Activated CD4-positive, CD25-positive, alpha-beta regulatory T cell (primary cell): Measurements from ENCODE around the gene CDH11.

ENCODE experiments used
- DNase-seq, 4 experiments: peaks; one replicate each; lab custom pipeline; 2025; lab: John Stamatoyannopoulos, UW

Gene CDH11

DNA sequence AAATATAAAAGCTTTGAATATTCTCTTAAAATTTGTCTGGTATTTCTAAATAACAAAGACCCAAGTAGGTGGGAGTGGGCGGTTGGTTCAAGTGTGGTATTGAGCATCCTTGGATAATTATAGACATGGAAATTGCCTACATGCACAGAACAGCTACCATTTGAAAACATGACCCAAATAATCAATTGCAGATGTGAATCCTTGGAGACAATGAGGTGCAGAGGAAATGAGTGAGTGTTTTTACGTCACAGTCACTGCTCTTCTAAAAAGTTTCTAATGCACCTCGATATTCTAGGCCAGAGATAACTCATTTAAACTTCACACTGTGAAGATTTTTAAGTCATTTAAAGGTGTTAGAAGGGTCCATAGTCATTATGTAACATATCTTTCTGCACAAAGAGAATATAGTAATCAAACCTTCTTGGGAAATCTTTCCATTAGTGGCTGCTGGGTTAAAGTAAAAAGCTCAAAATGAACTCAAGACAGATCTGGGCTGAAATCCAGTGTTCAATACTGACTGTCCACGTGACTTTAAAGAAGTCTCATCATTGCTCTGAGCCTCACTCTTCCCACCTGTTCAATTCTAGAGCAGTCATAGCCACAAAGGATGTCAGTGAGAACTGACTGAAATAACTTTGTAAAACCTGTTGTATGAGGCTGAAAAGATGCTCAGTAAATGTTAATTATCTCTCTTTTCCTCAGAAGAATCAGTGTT lies 144.5 kb downstream of the CDH11 start:
- no peak for DNase-seq

DNA sequence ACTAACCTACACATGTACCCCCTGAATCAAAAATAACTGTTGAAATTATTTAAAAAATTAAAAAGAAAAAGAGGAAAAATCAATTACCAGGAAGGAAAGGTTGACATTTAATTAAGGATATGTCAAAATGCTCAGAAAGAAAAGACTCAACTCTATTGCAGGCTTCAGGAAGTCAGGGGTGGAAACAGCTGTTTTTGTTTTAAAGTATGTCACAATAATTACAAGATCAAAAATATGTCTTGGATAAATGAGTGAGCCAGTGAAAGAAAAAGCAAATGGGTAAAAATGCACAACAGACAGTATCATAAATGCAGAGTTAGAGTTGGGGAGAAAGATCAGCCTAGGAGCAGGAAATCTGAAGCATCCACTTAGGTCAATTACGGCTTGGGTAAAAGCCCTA lies 146.0 kb downstream of the CDH11 start:
- DNase-seq = no peak

DNA sequence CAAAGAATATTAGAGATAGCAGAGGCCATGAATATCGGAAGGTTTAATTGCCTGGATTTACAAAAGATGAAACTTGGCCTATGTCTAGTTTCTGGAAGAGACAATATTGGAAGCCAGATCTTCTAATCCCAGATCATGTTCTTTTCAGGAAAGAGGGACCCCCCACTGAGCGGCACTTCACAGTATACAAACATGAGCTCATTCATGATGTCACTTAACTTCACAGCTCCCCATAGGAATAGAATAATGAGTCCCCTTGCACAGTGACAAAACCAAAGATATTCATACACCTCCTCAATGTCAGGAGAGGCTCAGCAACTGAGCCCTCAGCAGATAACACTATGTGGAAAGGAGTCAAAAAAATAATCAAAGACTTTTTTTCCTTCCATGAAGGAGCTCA lies 147.5 kb downstream of the CDH11 start:
- DNase-seq = no peak

DNA sequence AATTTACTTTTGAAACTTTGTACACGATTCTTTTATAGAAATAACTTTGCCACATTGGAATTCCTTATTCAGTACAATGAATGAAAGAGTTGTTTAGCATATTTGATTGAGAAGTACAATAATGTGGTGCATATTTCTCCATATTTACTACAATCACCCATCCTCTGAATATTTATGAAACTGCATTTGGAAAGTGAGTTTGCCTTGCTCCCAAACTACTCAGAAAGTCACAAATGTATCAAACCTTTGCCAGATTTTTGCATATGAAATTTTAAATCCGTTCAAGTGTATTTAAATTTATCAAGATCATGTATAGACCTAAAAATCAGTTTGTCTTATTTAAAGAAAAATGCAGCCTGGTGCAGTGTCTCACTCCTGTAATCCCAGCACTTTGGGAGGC lies 148.7 kb downstream of the CDH11 start:
- DNase-seq = no peak

DNA sequence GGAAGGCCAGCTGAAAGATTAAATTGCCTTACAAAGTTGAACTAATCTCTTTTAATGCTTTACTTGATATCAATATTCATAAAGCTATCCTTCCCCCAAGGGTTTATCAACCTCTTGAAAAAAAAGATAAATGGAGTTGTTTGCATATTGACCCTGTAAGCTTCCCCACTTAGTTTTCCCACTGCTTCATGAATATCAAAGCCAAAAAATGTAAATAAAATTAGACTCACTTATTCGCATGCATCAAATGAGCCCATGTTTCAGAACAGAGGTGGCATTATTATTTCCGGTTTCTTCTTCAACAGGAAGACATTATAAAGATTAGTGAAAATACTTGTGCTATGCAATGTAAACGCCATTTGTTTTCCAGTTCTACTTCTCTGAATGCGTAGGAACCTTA lies 150.7 kb downstream of the CDH11 start:
- DNase-seq = no peak

DNA sequence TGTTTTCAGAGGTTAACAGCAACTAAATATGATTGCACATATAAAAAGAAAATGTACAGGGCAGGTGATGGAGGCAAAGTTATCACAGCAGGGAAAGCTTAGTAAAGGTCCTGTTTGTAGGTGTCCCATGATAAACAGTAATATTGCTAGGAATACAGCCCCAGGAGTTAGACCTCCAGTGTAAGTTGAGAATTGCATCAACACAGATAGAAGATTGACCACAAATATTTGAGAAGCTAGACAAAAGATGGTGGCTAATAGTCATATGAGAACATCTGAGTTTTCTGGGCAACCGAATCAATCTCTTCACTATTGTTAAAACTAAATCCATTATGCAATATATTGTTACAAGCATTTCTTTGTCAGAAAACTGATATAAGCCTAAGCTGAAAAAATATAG lies 152.6 kb downstream of the CDH11 start:
- DNase-seq = no peak

DNA sequence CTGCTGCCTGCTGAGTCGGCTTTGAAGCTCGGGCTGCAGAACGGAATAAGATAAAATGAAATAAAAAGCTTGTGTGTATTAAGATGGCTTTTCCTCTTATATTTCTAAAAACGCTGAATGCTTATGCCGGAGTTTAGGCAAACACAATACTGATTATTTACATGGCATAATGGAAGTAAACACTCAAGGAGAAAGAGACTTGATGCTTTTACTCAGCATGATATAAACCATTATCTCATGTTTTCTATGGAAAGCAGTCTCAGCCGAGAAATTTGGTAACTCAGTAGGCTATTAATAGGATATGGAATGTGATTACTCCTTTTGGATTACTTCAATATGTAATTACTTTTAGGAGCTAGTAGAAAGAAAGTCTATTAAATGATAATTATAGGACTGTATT lies 153.3 kb downstream of the CDH11 start:
- DNase-seq = no peak

DNA sequence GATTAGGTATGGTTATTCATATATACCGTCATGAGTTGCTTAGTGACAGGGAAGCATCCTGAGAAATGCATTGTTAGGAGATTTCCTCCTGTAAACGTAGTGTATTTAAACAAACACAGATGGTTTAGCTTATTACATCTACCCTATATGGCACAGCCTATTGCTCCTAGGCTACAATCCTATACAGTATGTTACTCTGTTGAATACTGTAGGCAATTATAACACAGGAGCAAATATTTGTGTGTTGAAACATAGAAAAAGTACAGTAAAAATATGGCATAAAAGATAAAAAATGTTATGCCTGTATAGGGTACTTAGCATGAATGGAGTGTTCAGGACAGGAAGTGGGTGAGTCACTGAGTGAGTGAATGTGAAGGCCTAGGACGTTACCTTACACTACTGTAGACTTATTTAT lies 157.7 kb downstream of the CDH11 start:
- DNase-seq = no peak

DNA sequence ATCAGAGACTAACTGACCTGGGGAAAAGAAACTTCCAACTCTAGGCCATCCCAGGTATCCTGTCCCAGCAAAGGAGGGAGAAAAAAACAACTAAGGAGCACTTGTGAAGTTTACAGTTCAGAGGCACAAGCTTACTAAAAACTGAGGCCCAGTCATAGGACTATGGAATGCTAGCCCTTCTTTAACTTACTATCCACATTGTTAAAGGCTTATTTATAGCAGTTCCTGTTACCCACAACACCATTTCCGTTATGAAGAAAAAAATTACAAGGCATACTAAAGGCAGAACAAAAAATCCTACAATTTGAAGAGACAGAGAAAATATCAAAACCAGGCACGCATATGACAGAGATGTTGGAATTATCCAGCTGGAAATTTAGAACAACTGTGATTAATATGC lies 159.1 kb downstream of the CDH11 start:
- no peak for DNase-seq

DNA sequence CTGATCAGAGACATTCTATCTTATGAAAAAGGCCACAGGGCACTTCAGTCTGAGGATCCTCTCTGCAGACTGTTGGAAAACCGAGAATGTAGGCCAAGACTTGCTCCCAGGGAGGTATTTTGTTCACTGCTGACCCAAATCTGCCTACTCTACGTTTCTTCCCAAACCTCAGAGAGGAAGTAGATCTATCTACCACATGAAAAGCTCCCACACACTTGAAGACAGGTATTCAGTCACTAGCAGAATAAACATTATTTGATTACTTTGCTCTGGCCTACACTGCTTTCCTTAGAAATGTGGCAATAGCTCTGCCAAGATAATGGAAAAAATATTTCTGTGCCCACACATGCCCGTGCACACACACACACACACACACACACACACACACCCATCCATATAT lies 164.6 kb downstream of the CDH11 start:
- no peak for DNase-seq

DNA sequence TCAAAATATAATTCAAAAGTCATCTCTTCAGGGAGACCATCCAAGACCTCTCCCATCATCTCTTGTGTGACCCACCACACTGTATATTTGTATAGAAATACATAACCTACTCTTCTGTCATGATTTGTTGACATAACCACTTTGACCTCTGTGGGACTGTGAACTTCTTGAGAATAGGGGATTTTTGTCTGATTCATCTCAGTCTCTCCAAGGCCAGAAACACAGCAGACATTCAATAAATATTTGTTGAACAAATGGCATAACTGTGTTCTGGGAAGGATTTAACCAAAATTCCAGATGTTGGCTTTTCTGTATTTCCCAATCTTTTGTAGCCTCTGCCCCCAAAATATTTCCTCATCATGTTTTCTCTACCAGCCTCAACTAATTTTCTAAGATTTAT lies 169.7 kb downstream of the CDH11 start:
- DNase-seq = no peak

DNA sequence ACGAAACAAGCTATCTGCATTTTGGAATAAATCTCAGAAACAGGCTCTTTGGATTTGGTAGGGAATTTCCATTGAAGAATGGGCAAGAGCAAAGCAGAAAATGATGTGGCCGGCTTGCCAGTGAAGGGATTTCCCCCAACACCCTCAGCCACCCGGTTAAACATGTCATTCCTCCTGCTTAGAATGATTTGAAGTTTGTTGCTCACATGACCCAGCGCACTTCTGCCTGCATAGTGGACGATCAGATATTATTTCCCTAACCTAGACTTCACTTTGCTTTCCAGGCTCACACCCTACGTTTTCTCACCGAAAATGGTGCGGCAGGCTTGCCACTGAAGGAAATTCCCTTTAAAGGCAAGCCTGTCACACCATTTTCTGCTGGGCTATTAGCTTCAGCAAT lies 170.7 kb downstream of the CDH11 start:
- DNase-seq = no peak

DNA sequence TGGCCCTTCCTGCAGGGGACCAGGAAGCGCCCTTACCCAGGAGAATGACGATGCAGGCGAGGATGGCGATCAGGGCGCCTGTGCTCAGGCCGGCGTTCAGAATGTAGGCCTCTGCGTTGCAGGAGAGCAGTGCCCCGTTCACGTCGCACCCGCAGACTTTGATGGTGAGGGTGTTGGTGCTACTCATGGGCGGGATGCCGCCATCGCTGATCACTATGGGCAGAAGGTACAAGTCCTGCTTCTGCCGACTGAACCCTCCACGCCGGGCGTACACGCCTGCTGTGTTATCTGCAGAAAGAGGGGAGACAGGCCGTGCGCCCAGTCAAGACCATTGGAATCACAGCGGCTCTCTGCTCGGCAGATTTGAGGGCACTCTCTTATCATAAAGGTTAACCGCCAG lies 171.1 kb downstream of the CDH11 start:
- DNase-seq = no peak

DNA sequence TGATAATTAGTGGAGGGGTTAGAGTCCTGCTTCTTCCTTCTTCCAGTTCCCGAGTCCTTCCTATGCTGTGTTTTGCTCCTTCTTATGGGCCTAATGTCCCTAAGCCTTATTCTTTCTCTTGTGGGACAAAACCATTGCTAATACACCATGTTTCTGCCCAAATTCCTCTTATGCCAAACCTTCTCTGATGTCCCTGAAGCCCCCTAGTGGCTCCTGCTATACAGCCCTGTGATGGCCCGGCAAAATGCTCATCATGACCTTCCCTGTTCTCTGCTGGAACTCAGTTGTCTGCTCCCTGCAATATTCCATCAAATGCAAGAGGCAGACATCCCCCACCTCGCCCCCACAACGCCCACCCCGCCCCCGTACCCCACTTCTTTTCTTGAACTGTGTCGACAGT lies 171.6 kb downstream of the CDH11 start:
- DNase-seq = no peak

DNA sequence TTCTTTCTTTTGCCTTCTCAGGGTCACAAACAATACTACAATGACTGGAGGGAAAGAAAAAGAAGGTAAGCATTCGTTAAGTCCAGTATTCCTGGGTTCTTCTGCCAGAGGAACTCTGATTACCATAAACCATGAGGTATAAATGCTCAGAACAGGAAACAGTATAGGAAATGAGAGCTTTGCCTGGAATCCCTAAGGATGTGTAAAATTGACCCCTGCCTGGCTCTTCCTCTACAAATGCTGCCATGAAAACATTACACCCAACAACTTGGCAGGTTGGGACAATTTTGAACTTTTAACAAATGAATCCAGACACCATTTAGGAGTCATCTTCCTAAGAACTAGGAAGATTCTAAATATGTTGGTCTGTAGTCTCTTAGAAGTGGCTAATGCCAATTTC lies 173.8 kb downstream of the CDH11 start:
- no peak for DNase-seq

DNA sequence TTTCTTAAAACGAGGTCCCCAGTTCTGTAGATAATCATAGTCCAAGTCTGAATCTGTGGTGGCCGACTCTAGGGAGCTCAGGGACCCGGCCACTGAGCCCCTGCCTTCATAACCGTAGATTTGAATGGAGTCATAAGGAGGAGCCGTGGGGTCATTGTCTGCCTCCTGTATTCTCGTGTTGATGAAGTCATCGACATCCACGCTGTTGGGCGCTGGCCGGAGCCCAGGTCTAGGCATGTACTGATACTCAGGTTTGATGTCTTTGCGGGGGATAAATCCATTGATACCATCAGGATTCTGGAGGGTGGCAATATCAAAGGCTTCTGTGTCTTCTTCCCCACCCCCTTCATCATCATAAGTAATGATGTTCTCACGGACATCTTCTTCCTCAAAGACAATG lies 174.2 kb downstream of the CDH11 start:
- DNase-seq = no peak

DNA sequence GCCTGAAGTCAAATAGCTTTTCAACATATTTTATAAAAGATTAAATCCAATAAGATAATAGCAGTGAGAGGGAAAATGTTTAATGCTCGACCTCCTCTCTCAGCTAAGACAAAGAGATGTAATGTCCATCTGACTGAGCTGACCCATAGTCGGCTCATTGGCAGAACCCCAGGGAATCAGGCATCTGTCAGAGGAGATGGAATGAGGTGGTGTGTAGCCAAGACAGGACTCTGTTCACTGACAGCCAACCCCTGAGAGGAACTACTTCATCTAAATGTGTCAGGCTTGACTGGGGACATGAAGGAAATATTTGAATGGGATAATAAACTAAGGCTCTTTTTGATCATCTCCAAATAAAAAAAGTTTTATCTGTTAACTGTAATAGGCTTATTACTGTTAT lies 188.0 kb downstream of the CDH11 start:
- DNase-seq = no peak

DNA sequence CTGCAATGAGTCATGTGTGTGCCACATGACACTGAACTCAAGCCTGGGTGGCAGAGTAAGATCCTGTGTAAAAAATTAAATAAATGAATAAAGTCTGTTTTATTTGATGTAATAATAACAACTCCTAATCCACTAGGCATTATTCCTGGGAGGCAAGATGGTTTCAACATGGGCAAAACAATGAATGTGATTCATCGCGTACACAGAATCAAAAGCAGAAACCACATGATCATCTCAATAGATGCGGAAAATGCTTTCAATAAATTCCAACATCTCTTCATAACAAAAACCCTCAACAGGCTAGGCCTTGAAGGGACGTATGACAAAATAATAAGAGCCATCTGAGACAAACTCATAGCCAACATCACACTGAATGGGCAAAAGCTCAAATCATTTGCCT lies 195.4 kb downstream of the CDH11 start:
- no peak for DNase-seq

DNA sequence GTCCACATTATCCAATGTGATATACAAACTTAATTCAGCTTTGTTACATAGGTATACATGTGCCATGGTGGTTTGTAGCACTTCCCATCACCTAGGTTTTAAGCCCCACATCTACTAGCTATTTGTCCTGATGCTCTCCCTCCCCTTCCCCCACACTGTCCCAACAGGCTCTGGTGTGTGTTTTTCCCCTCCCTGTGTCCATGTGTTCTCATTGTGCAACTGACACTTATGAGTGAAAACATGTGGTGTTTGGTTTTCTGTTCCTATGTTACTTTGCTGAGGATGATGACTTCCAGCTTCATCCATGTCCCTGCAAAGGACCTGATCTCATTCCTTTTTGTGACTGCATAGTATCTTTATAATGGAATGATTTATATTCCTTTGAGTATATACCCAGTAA lies 196.7 kb downstream of the CDH11 start:
- DNase-seq = no peak

DNA sequence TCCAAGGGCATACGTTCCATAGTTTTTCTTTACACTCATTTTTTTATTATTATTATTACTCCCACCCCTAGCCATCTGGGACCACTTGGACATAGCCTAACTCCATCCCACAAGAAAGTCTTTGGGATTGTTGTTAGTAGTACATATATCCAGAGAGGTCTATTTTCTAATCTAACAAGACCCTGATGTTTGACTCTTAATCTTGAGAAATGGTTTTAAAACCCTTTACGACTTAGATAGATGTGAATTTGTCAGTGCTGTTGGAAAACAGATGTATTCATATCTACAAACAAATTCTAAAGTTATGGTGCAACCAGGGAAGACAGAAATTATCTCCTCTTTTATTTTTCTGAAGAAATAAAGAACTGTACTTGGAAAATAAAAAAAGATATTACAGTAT lies 197.8 kb downstream of the CDH11 start:
- no peak for DNase-seq

DNA sequence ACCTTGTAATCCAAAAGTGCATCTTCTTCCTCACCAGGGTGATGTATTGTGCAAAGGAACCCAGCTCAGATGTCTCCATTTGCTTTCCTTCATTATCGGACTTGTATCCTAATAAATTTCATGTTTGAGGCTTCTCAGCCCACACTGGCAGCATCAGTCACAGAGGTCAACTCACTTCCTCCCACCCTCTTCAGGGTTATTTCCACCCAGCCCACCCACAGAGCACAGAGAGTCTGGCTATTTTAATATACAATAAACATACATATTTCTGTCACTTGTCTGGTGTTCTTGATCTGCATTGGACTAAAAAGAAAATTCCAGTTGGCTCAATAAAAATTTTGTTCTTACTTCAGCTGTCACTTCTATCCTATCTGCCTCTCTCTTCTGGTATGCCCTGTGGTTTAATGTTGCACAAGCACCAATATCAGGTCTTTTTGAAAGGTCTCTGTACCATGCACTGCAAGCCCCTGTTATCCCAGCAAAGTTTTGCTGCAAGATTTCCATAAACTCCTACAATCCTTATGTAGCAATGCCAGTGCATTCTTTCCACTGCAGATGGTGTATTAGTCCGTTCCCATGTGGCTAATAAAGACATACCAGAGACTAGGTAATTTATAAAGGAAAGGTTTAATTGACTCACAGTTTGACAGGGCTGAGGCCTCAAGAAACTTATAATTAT lies 201.8 kb downstream of the CDH11 start:
- DNase-seq = no peak

DNA sequence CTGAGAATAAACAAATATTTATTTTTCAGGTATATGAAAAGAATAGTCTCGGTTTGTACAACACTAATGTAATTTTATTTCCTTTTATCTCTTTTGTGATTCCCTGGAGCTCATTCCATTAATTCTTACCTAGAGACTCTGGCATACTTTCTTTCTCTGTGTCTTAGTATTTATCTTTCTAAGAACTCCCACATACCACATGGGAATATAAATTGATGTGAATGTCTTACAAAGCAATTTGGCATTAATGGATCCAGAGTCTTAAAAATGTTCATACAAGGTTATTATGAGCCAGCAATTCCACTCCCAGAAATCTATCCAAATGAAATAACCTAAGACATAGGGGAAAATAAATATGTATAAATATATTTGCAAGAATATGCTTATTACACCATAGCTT lies 202.7 kb downstream of the CDH11 start:
- DNase-seq = no peak

DNA sequence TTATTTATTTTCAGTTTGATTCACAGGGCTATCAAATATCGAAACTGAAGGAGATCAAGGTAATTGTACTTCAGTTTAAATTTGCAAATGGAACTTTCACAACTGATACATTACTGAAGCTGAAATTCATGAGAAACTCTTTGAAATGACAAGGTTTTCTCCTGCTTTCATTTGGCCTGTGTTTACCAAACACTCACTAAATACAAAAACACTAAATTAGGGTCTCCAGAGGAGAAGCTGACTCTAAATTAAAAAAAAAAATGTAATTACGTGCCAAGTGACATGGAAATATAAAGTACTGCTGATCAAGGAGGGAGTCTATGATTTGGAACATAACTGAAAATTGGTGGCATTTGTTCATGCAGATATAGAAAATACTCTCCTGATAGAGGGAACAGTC lies 205.8 kb downstream of the CDH11 start:
- no peak for DNase-seq

DNA sequence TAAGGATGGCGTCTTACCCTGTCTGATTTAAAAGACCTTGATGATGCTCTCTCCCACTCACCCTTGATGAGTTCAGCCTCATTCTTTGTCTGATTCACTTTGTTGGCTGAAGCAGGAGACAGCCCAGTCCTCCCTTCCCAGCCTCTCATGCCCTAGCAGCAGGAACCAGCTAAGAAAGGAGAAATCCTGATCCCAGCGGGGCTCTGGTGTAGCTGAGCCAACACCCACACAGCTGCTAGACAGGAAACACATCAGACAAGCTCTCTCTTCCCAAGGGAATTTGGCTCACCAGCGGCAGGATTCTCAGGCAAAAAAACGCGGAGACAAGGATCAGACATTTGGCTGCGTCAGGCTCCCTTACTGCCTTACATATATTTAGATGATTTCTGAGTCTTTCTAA lies 211.5 kb downstream of the CDH11 start:
- DNase-seq = no peak
